Keratinocyte (primary cell): ENCODE measurements around the gene PVALB. TPM values are rescaled to one million over a fixed set of nuclear protein-coding genes. Genes with fewer than 3 reads are reported as not detected.

ENCODE experiments used
- DNase-seq: peaks from one replicate; pipeline ENCODE4 v3.0.0-alpha.2; 2011; ENCODE audit warnings: low read depth, missing footprints, low spot score
- FAIRE-seq: peaks from 2 replicates; lab custom pipeline; 2011; peaks lifted over from hg19 to GRCh38; lab: Jason Lieb, UNC
- H2AFZ ChIP-seq: 2 replicates; pipeline ENCODE4 v1.6.0; 2012; ENCODE audit warnings: low read length, control low read depth, inconsistent platforms; ENCODE audit not compliant: control insufficient read depth
- H3K27ac ChIP-seq: 2 replicates; pipeline ENCODE4 v1.5.1; 2011; ENCODE audit warnings: low read length; ENCODE audit not compliant: control insufficient read depth, insufficient read depth
- H3K27me3 ChIP-seq: 3 replicates; pipeline ENCODE4 v1.6.0; 2011; ENCODE audit warnings: low read length; ENCODE audit not compliant: control insufficient read depth, insufficient read depth; ENCODE audit errors: extremely low read depth
- H3K36me3 ChIP-seq, 2 experiments: 2 replicates in 1 of 2; 3 replicates in 1 of 2; pipeline ENCODE4 v1.5.1; 2011; ENCODE audit warnings: low read length in 2 of 2, mild to moderate bottlenecking in 1 of 2; ENCODE audit not compliant: control insufficient read depth in 2 of 2, insufficient read depth in 2 of 2; ENCODE audit errors: extremely low read depth in 1 of 2
- H3K4me1 ChIP-seq: 3 replicates; pipeline ENCODE4 v1.5.1; 2011; ENCODE audit warnings: low read length; ENCODE audit not compliant: control insufficient read depth, insufficient read depth; ENCODE audit errors: extremely low read depth
- H3K4me2 ChIP-seq: 3 replicates; pipeline ENCODE4 v1.6.0; 2011; ENCODE audit warnings: low read depth, low read length; ENCODE audit not compliant: control insufficient read depth, insufficient read depth; ENCODE audit errors: extremely low read depth
- H3K4me3 ChIP-seq, 3 experiments: fragments of 200-600 bp in 1 of 3; sonication (generic) in 1 of 3; 2 replicates in 2 of 3; 3 replicates in 1 of 3; pipeline ENCODE4 v1.5.1; 2011 to 2016; ENCODE audit warnings: low read length in 3 of 3, mild to moderate bottlenecking in 3 of 3, control low read depth in 2 of 3, inconsistent platforms in 1 of 3, low read depth in 1 of 3, mixed read lengths in 1 of 3, mixed run types in 1 of 3, moderate library complexity in 1 of 3; ENCODE audit not compliant: control insufficient read depth in 2 of 3, insufficient read depth in 2 of 3; ENCODE audit errors: extremely low read depth in 1 of 3
- H3K79me2 ChIP-seq: 2 replicates; pipeline ENCODE4 v1.6.0; 2012; ENCODE audit warnings: low read length; ENCODE audit not compliant: control insufficient read depth, insufficient read depth
- H3K9ac ChIP-seq: 3 replicates; pipeline ENCODE4 v1.6.0; 2011; ENCODE audit warnings: low read length; ENCODE audit not compliant: control insufficient read depth, insufficient read depth; ENCODE audit errors: extremely low read depth
- H3K9me1 ChIP-seq: 3 replicates; pipeline ENCODE4 v1.6.0; 2011; ENCODE audit warnings: low read length; ENCODE audit not compliant: control insufficient read depth, insufficient read depth; ENCODE audit errors: extremely low read depth
- H3K9me3 ChIP-seq: 2 replicates; pipeline ENCODE4 v1.5.1; 2012; ENCODE audit warnings: low read depth, low read length; ENCODE audit not compliant: control insufficient read depth
- H4K20me1 ChIP-seq: 3 replicates; pipeline ENCODE4 v1.6.0; 2011; ENCODE audit warnings: low read length; ENCODE audit not compliant: control insufficient read depth, insufficient read depth; ENCODE audit errors: extremely low read depth
- EZH2 ChIP-seq: IDR thresholded peaks from one replicate; pipeline ENCODE4 v1.6.1; 2012; ENCODE audit warnings: inconsistent platforms, mild to moderate bottlenecking, low read length, moderate library complexity
- dilution Hi-C: fragments of 300-500 bp; cut with MboI; formaldehyde crosslinking; loops from one replicate; pipeline ENCODE4 v1.7.0; 2020; ENCODE audit warnings: low sequenced_read_pairs; ENCODE audit not compliant: extremely low pct_ligation_motif_present
- polyA plus RNA-seq, 5 experiments: library from polyadenylated mRNA; depleted of rRNA in 3 of 5; stranded (reverse) in 3 of 5; stranded (forward) in 1 of 5; unstranded in 1 of 5; fragments of >200 nt; gene quantifications; 1 replicate in 1 of 5; 2 replicates in 3 of 5; 3 replicates in 1 of 5; pipeline versions ENCODE4 v1.2.1 to v1.2.3, GENCODE V29; 2011 to 2012; ENCODE audit warnings: missing spikeins in 2 of 5, low read depth in 1 of 5, low replicate concordance in 1 of 5
- TF ChIP-seq, protein P1 (sequence below), 3 experiments: IDR thresholded peaks in 1 of 3; conservative IDR thresholded peaks in 1 of 3; optimal IDR thresholded peaks in 1 of 3; 2 replicates in 2 of 3; 3 replicates in 1 of 3; pipeline versions ENCODE3 to v1.5.1; 2011; ENCODE audit warnings: low read length in 3 of 3, mild to moderate bottlenecking in 3 of 3, moderate library complexity in 2 of 3, control low read depth in 1 of 3, inconsistent platforms in 1 of 3; ENCODE audit not compliant: insufficient read depth in 2 of 3; ENCODE audit errors: extremely low read depth in 1 of 3

The PVALB gene
- polyA plus RNA-seq, 1 donor (not counting 4 experiments of a cell fraction or from before 2014, with no cell fraction given): not detected

DNA sequence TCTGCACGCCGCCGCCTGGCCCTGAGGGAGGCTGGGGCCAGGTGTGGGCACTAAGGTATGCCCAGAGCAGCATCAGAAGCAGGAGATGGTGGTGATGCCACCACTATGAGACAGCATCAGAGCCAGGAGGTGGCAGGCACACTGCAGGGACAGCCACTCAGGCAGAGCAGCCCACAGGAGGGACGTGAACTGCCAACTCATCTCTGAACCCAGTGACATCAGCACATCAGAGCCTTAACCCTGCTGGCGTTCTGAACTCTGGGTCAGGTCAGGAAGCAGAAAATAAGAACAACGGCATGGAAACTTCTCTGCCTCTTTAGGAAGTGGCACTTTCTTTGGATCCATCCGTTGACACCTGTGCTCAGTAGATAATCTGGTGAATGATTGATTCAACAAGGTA, 26.2 kb downstream of the PVALB start:
- Histone ChIP-seq H3K9ac (no peak overlapping the region), H3K4me2 (no peak overlapping the region), H3K4me1 (no peaks in the 10 kb centered on the region), H2AFZ (no peak overlapping the region), H3K4me3 (no peak overlapping the region), H3K9me3 (no peaks in the 10 kb centered on the region), H3K27me3 (peaks cover 16% of the 10 kb centered on the region), H3K36me3 (no peaks in the 10 kb centered on the region), H4K20me1 (no peaks in the 10 kb centered on the region), H3K79me2 (no peaks in the 10 kb centered on the region), H3K9me1 (no peaks in the 10 kb centered on the region), H3K27ac (no peak overlapping the region)
- DNase-seq: no peak
- FAIRE-seq: no peak
- dilution Hi-C loops: no loop called here
- TF ChIP-seq, protein P1, sequence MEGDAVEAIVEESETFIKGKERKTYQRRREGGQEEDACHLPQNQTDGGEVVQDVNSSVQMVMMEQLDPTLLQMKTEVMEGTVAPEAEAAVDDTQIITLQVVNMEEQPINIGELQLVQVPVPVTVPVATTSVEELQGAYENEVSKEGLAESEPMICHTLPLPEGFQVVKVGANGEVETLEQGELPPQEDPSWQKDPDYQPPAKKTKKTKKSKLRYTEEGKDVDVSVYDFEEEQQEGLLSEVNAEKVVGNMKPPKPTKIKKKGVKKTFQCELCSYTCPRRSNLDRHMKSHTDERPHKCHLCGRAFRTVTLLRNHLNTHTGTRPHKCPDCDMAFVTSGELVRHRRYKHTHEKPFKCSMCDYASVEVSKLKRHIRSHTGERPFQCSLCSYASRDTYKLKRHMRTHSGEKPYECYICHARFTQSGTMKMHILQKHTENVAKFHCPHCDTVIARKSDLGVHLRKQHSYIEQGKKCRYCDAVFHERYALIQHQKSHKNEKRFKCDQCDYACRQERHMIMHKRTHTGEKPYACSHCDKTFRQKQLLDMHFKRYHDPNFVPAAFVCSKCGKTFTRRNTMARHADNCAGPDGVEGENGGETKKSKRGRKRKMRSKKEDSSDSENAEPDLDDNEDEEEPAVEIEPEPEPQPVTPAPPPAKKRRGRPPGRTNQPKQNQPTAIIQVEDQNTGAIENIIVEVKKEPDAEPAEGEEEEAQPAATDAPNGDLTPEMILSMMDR (optimal IDR thresholded peaks at IDR 0.05 in 1 of 3, IDR thresholded peaks at IDR 0.05 in 1 of 3, conservative IDR thresholded peaks at IDR 0.05 in 1 of 3; ENCODE audit: extremely low read depth in 1 of 3, insufficient read depth in 2 of 3, low read length in 3 of 3): peak in 1 of 3 experiments; percentile 32
- TF ChIP-seq EZH2: no peak

DNA sequence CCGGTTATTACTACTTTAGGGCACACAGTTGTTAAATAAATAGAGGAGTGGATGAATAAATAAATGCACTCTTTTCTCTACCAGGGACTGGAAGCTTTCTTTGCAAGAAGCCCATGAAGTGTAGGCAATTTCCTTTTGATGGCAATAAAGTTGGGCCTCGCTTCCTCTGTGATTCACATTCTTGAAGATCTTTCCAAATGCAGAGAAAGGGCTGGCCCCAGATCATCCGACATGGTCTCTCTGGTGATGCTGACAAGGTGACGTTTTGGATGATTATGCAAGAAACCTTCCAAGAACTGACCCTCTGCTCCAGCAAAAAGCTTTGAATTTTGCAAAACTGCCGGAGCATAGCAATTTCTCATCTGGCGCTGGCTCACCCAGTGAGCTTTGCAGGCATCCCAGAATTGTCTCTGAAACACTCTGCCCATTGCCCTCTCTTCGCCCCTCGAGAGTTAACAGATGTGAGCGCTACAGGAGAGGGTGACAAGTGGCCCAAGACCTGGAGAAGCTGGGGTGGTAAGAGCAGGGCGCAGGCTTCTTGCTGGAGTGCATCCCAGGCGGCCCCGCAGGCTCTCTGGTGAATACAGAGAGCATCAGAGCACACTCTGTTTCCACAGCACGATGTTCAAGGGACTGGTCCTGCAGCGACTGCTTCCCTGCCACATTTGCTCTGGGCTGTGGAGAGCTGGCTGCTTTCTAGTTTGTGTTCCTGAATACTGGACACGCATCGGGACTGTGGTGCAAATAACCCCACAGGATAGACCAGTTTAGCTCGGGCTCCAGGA, 29.4 kb downstream of the PVALB start:
- Histone ChIP-seq H2AFZ (no peak overlapping the region), H3K4me2 (no peak overlapping the region), H3K4me3 (no peak overlapping the region), H3K9me1 (no peaks in the 10 kb centered on the region), H3K9ac (no peak overlapping the region), H3K4me1 (no peaks in the 10 kb centered on the region), H4K20me1 (no peaks in the 10 kb centered on the region), H3K27ac (no peak overlapping the region), H3K9me3 (no peaks in the 10 kb centered on the region), H3K79me2 (no peaks in the 10 kb centered on the region), H3K27me3 (peaks cover 16% of the 10 kb centered on the region), H3K36me3 (no peaks in the 10 kb centered on the region)
- dilution Hi-C loops: no loop called here
- TF ChIP-seq, protein P1 (optimal IDR thresholded peaks at IDR 0.05 in 1 of 3, IDR thresholded peaks at IDR 0.05 in 1 of 3, conservative IDR thresholded peaks at IDR 0.05 in 1 of 3; ENCODE audit: extremely low read depth in 1 of 3, insufficient read depth in 2 of 3, low read length in 3 of 3): no peak
- TF ChIP-seq EZH2: no peak
- no peak for DNase-seq
- no peak for FAIRE-seq
